NB4 (cell line): Measurements from ENCODE around the gene TRIO.

ENCODE experiments used
- DNase-seq: peaks from one replicate; pipeline ENCODE4 v3.0.0; 2010; ENCODE audit warnings: low read depth
- H3K4me3 ChIP-seq: one replicate; pipeline ENCODE4 v1.5.1; 2011; ENCODE audit warnings: mild to moderate bottlenecking, low read depth, low read length, moderate library complexity
- MYC ChIP-seq: IDR thresholded peaks from 2 replicates; pipeline ENCODE4 v1.6.1; 2011; ENCODE audit warnings: low read depth, low read length
- POLR2A ChIP-seq: IDR thresholded peaks from 2 replicates; pipeline ENCODE4 v1.6.1; 2011; ENCODE audit warnings: mild to moderate bottlenecking; ENCODE audit not compliant: insufficient read length; ENCODE audit errors: extremely low read depth
- TF ChIP-seq, protein P1 (sequence below): IDR thresholded peaks from one replicate; pipeline ENCODE4 v1.5.1; 2012; ENCODE audit warnings: low read depth, low read length
- TF ChIP-seq, protein P2 (sequence below): IDR thresholded peaks from 2 replicates; pipeline ENCODE4 v1.6.1; 2011; ENCODE audit warnings: low read depth, low read length

The TRIO gene

DNA sequence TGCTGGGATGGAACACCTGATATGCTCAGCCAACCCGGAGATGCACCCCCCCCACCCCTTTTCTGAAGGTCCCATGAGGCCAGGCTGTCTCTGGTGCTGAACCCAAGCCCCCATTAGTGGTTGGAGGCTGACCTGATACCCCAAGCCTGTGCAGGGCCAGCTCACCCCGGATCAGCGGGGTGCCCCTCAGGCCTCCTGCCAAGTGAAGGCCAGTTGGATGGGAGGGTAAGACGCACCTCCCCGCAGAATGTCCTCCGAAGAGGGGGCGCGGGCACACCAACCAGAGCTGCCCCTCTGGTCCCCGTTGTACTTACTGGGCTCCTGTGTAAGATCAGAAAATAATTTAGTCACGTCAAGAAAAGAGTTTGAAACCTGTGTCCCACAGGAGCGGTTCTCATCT is 361.7 kb downstream of the TRIO start:
- H3K4me3 ChIP-seq, result no peak overlapping the region
- DNase-seq, result no peak
- TF ChIP-seq, protein P1, sequence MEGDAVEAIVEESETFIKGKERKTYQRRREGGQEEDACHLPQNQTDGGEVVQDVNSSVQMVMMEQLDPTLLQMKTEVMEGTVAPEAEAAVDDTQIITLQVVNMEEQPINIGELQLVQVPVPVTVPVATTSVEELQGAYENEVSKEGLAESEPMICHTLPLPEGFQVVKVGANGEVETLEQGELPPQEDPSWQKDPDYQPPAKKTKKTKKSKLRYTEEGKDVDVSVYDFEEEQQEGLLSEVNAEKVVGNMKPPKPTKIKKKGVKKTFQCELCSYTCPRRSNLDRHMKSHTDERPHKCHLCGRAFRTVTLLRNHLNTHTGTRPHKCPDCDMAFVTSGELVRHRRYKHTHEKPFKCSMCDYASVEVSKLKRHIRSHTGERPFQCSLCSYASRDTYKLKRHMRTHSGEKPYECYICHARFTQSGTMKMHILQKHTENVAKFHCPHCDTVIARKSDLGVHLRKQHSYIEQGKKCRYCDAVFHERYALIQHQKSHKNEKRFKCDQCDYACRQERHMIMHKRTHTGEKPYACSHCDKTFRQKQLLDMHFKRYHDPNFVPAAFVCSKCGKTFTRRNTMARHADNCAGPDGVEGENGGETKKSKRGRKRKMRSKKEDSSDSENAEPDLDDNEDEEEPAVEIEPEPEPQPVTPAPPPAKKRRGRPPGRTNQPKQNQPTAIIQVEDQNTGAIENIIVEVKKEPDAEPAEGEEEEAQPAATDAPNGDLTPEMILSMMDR, result no peak
- TF ChIP-seq MYC, result no peak
- TF ChIP-seq, protein P2, sequence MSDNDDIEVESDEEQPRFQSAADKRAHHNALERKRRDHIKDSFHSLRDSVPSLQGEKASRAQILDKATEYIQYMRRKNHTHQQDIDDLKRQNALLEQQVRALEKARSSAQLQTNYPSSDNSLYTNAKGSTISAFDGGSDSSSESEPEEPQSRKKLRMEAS, result no peak

DNA sequence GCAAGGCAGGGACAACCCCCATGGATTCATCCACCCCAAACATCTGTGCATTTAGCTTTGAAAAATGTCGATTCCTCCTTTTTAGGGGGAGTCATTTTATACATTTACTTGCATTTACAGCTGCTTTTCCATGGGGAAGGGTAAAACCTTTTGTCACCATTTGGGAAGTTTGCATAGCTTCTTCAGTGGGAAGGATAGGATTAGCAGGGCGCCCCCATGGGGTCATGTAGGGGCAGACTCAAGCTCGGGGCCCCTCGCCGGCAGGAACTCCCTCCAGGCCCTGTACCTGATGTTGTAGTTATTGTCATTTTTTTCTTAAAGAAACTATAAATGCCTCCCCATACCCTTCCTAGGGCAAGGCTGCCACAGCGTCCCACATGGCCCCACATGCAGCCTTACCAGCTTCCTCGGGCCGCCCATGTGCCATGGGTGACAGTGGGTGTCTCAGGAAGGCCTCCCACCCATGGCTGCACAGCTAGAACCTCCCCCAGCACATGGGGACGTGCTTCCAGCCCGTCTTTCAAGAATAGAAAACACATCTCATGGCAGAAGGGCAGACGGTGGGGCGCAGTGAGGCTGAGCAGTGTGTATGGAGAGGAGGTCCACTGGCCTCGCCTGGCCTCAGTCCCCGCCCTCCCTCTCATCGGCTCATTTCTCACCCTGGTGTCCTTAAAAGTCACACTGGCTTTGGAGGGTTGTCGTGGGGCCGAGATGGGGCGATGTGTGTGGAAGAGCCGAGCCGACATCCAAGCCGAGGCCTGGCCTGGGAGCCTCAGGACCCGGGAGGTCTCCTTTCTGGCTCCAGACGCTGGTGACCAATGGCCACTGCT is 362.4 kb downstream of the TRIO start:
- DNase-seq, result no peak

DNA sequence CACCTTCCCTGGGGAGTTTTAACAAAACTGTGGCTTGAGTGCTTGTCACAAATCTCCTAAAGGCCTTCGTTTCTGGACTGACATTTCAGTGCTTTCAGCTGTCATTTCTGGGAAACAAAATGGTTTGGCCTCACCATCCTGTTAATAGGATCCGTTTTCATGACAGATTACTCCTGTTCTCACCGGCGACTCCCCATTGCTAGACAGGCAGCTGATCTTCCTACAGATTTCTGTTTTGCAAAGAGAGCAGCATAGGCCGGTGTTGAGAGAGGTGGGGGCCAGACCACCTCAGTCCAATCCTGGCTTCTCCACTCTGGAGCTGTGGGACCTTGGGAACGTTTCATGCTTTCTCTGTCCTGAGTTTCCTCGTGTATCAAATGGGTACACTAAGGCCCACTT is 363.0 kb downstream of the TRIO start:
- no peak for TF ChIP-seq MYC
- TF ChIP-seq, protein P2, result no peak
- TF ChIP-seq, protein P1, result no peak
- no peak for TF ChIP-seq POLR2A
- no peak overlapping the region for H3K4me3 ChIP-seq
- DNase-seq, result no peak

More for the DNA sequence above, 362.4 kb downstream of the TRIO start:
- no peak overlapping the region for H3K4me3 ChIP-seq
- TF ChIP-seq, protein P1, result peak; percentile 33
- TF ChIP-seq, protein P2, result no peak
- TF ChIP-seq MYC (no peak), POLR2A (no peak)

DNA sequence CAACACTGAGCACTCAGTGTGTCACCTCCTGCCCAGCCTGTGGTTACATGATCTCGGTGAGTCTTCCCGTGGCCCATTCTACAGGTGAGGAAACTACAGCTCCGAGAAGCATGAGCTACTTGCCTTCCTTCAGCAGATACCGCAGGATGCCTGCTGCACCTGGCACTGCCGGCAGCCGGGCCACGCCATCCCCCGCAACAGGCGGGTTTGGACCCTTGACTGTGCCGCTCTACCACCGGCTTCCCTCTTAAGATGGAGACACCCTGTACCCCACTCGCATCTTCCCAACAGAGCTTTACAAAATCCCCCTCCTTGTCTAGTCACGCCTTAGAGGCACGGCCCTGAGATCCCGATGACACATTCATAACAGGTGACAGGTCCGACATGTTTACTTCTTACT is 363.5 kb downstream of the TRIO start:
- no peak overlapping the region for H3K4me3 ChIP-seq
- TF ChIP-seq, protein P1, result no peak
- TF ChIP-seq POLR2A (no peak), MYC (no peak)
- TF ChIP-seq, protein P2, result no peak
- DNase-seq, result no peak

DNA sequence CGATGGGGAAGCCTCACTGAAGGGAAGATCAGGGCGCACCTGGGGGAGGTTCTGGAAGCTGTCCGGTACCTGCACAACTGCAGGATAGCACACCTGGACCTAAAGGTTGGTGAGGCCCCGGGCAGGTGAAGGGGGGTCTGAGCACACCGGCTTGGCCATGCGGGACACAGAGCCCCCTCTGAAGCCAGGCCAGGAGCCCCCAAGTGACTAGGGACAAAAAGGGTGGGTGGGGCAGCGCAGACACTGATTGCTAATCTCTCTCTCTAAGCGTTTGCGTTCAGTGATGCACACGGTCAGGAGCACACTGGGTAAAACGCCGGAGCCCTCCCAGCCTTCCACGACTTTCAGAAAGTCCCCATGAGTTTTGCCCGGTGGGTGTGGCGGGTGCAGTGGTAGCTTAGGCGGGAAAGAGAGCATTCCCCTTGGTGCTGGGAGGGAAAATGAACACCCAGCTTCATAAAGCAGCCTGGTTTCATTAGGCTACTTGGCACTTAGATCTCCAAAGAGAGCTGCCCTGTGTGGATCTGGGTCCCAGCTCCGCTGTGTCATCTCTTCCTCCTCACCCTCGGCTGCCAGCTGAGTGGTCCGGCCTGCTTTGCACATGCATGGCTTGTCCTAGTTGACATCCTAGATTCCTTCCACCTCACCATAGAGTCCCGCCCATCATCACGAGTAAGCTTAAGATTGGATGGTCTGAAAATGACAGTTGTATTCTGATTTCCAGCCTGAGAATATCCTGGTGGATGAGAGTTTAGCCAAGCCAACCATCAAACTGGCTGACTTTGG is 364.2 kb downstream of the TRIO start:
- TF ChIP-seq, protein P1, result no peak
- no peak for TF ChIP-seq POLR2A
- no peak for TF ChIP-seq MYC
- TF ChIP-seq, protein P2, result no peak
- DNase-seq, result no peak
- no peak overlapping the region for H3K4me3 ChIP-seq
